GM10847 (cell line): ENCODE measurements around the gene CCDC146.

Source experiments
- POLR2A ChIP-seq: IDR thresholded peaks from 2 replicates; pipeline ENCODE4 v1.6.1; 2011; ENCODE audit not compliant: insufficient read length; ENCODE audit errors: extremely low read depth

Gene CCDC146

GRCh38 chr7:77205706-77206105, 83.3 kb downstream of the CCDC146 start:
- TF ChIP-seq POLR2A, result no peak

- TF ChIP-seq POLR2A, result no peak
Observed at GRCh38 chr7:77208416-77208815, 86.0 kb downstream of the CCDC146 start.

GRCh38 chr7:77209479-77210139, 87.2 kb downstream of the CCDC146 start:
- no peak for TF ChIP-seq POLR2A

GRCh38 chr7:77216181-77216845, 93.9 kb downstream of the CCDC146 start:
- no peak for TF ChIP-seq POLR2A

GRCh38 chr7:77217474-77218185, 95.2 kb downstream of the CCDC146 start:
- TF ChIP-seq POLR2A, result no peak

- TF ChIP-seq POLR2A, result no peak
Observed at GRCh38 chr7:77222065-77222464, 99.7 kb downstream of the CCDC146 start.

- TF ChIP-seq POLR2A, result no peak
Observed at GRCh38 chr7:77222819-77223218, 100.4 kb downstream of the CCDC146 start.

GRCh38 chr7:77223261-77223660, 100.8 kb downstream of the CCDC146 start:
- no peak for TF ChIP-seq POLR2A

GRCh38 chr7:77226357-77226839, 104.0 kb downstream of the CCDC146 start:
- TF ChIP-seq POLR2A, result no peak

GRCh38 chr7:77232467-77232866, 110.1 kb downstream of the CCDC146 start:
- TF ChIP-seq POLR2A, result no peak

GRCh38 chr7:77235276-77235675, 112.9 kb downstream of the CCDC146 start:
- no peak for TF ChIP-seq POLR2A

- TF ChIP-seq POLR2A, result no peak
Observed at GRCh38 chr7:77238703-77239136, 116.3 kb downstream of the CCDC146 start.

- TF ChIP-seq POLR2A, result no peak
Observed at GRCh38 chr7:77239471-77239870, 117.1 kb downstream of the CCDC146 start.

- TF ChIP-seq POLR2A, result no peak
Observed at GRCh38 chr7:77242068-77242467, 119.7 kb downstream of the CCDC146 start.

GRCh38 chr7:77242554-77242953, 120.1 kb downstream of the CCDC146 start:
- no peak for TF ChIP-seq POLR2A
